ENCODE data around the gene KCNH8.

The KCNH8 gene

DNA sequence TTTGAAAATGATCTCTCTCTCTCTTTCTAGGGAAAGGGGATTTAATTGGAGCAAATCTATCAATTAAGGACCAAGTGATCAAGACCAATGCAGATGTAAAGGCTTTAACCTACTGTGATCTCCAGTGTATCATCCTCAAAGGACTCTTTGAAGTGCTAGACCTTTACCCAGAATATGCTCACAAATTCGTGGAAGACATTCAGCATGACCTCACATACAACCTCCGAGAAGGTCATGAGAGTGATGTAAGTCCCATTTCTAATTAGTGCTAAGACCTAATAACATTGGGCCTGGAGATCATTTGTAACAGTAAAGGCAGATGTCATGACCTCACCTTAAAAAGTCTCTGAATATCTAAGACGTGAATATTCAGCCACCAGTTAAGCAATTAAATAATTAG is 308.4 kb downstream of the KCNH8 start:
- no peak for TF ChIP-seq RAD21 (IDR thresholded peaks at IDR 0.05; ENCODE audit: low read depth)
- TF ChIP-seq, protein P1, sequence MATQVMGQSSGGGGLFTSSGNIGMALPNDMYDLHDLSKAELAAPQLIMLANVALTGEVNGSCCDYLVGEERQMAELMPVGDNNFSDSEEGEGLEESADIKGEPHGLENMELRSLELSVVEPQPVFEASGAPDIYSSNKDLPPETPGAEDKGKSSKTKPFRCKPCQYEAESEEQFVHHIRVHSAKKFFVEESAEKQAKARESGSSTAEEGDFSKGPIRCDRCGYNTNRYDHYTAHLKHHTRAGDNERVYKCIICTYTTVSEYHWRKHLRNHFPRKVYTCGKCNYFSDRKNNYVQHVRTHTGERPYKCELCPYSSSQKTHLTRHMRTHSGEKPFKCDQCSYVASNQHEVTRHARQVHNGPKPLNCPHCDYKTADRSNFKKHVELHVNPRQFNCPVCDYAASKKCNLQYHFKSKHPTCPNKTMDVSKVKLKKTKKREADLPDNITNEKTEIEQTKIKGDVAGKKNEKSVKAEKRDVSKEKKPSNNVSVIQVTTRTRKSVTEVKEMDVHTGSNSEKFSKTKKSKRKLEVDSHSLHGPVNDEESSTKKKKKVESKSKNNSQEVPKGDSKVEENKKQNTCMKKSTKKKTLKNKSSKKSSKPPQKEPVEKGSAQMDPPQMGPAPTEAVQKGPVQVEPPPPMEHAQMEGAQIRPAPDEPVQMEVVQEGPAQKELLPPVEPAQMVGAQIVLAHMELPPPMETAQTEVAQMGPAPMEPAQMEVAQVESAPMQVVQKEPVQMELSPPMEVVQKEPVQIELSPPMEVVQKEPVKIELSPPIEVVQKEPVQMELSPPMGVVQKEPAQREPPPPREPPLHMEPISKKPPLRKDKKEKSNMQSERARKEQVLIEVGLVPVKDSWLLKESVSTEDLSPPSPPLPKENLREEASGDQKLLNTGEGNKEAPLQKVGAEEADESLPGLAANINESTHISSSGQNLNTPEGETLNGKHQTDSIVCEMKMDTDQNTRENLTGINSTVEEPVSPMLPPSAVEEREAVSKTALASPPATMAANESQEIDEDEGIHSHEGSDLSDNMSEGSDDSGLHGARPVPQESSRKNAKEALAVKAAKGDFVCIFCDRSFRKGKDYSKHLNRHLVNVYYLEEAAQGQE (IDR thresholded peaks at IDR 0.05; ENCODE audit: low read depth), result no peak
- TF ChIP-seq, protein P2, sequence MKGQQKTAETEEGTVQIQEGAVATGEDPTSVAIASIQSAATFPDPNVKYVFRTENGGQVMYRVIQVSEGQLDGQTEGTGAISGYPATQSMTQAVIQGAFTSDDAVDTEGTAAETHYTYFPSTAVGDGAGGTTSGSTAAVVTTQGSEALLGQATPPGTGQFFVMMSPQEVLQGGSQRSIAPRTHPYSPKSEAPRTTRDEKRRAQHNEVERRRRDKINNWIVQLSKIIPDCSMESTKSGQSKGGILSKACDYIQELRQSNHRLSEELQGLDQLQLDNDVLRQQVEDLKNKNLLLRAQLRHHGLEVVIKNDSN (IDR thresholded peaks at IDR 0.05), result no peak
- no peak for TF ChIP-seq TAF1 (IDR thresholded peaks at IDR 0.05; ENCODE audit: low read depth)
- TF ChIP-seq ZBTB7A (IDR thresholded peaks at IDR 0.05; ENCODE audit: low read depth), result no peak
- TF ChIP-seq, protein P3, sequence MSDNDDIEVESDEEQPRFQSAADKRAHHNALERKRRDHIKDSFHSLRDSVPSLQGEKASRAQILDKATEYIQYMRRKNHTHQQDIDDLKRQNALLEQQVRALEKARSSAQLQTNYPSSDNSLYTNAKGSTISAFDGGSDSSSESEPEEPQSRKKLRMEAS (IDR thresholded peaks at IDR 0.05), result no peak
- TF ChIP-seq EGR1 (IDR thresholded peaks at IDR 0.05), result no peak
- TF ChIP-seq NFIC (IDR thresholded peaks at IDR 0.05), result no peak
- no peak for TF ChIP-seq FOXM1 (IDR thresholded peaks at IDR 0.05; ENCODE audit: borderline replicate concordance, low read depth)
- no peak for TF ChIP-seq TCF12 (IDR thresholded peaks at IDR 0.05; ENCODE audit: low read depth)
- no peak for TF ChIP-seq TEAD4 (IDR thresholded peaks at IDR 0.05)
- TF ChIP-seq CEBPB (IDR thresholded peaks at IDR 0.05), result no peak
- no peak for TF ChIP-seq EP300 (IDR thresholded peaks at IDR 0.05; ENCODE audit: borderline replicate concordance)
- no peak for TF ChIP-seq CREB1 (IDR thresholded peaks at IDR 0.05; ENCODE audit: low read depth)
- TF ChIP-seq YY1 (IDR thresholded peaks at IDR 0.05; ENCODE audit: low read depth), result no peak

- no peak for TF ChIP-seq YY1 (IDR thresholded peaks at IDR 0.05; ENCODE audit: low read depth)
- TF ChIP-seq CREB1 (IDR thresholded peaks at IDR 0.05; ENCODE audit: low read depth), result no peak
- TF ChIP-seq, protein P3 (IDR thresholded peaks at IDR 0.05), result no peak
- TF ChIP-seq, protein P1 (IDR thresholded peaks at IDR 0.05; ENCODE audit: low read depth), result no peak
Observed at GRCh38 chr3:19457449-19457848, 309.1 kb downstream of the KCNH8 start.

- TF ChIP-seq RAD21 (IDR thresholded peaks at IDR 0.05; ENCODE audit: low read depth) (no peak), FOXM1 (IDR thresholded peaks at IDR 0.05; ENCODE audit: borderline replicate concordance, low read depth) (no peak), ZBTB7A (IDR thresholded peaks at IDR 0.05; ENCODE audit: low read depth) (no peak), CREB1 (IDR thresholded peaks at IDR 0.05; ENCODE audit: low read depth) (no peak), CEBPB (IDR thresholded peaks at IDR 0.05) (no peak), EP300 (IDR thresholded peaks at IDR 0.05; ENCODE audit: borderline replicate concordance) (no peak), YY1 (IDR thresholded peaks at IDR 0.05; ENCODE audit: low read depth) (no peak), NFIC (IDR thresholded peaks at IDR 0.05) (no peak), TCF12 (IDR thresholded peaks at IDR 0.05; ENCODE audit: low read depth) (no peak), TAF1 (IDR thresholded peaks at IDR 0.05; ENCODE audit: low read depth) (no peak), EGR1 (IDR thresholded peaks at IDR 0.05) (no peak), TEAD4 (IDR thresholded peaks at IDR 0.05) (no peak)
- TF ChIP-seq, protein P1 (IDR thresholded peaks at IDR 0.05; ENCODE audit: low read depth), result no peak
- TF ChIP-seq, protein P3 (IDR thresholded peaks at IDR 0.05), result no peak
- TF ChIP-seq, protein P2 (IDR thresholded peaks at IDR 0.05), result no peak
Observed at GRCh38 chr3:19467761-19468160, 319.5 kb downstream of the KCNH8 start.

- TF ChIP-seq EGR1 (IDR thresholded peaks at IDR 0.05) (no peak), EP300 (IDR thresholded peaks at IDR 0.05; ENCODE audit: borderline replicate concordance) (no peak), ZBTB7A (IDR thresholded peaks at IDR 0.05; ENCODE audit: low read depth) (no peak), TEAD4 (IDR thresholded peaks at IDR 0.05) (no peak), NFIC (IDR thresholded peaks at IDR 0.05) (no peak), CEBPB (IDR thresholded peaks at IDR 0.05) (no peak), FOXM1 (IDR thresholded peaks at IDR 0.05; ENCODE audit: borderline replicate concordance, low read depth) (no peak), YY1 (IDR thresholded peaks at IDR 0.05; ENCODE audit: low read depth) (no peak), TCF12 (IDR thresholded peaks at IDR 0.05; ENCODE audit: low read depth) (no peak)
- TF ChIP-seq, protein P3 (IDR thresholded peaks at IDR 0.05), result no peak
- TF ChIP-seq, protein P1 (IDR thresholded peaks at IDR 0.05; ENCODE audit: low read depth), result no peak
- TF ChIP-seq, protein P2 (IDR thresholded peaks at IDR 0.05), result no peak
Observed at GRCh38 chr3:19471138-19471537, 322.8 kb downstream of the KCNH8 start.
